KMS-11 (cell line): Measurements from ENCODE around the gene RBMX.

Experiments used
- H2AFZ ChIP-seq: fragments of 200-600 bp; sonication (generic); 2 replicates; pipeline ENCODE4 v1.6.1; 2016; ENCODE audit warnings: antibody characterized with exemption, mixed run types, low read depth
- H3K27ac ChIP-seq: fragments of 200-600 bp; sonication (generic); 2 replicates; pipeline ENCODE4 v1.6.1; 2016; ENCODE audit warnings: mild to moderate bottlenecking, mixed run types
- H3K27me3 ChIP-seq: fragments of 200-600 bp; sonication (generic); 2 replicates; pipeline ENCODE4 v1.6.1; 2017; ENCODE audit warnings: mild to moderate bottlenecking, low read depth, mixed run types, moderate library complexity; ENCODE audit not compliant: insufficient read depth
- H3K36me3 ChIP-seq: fragments of 200-600 bp; sonication (generic); 2 replicates; pipeline ENCODE4 v1.6.1; 2017; ENCODE audit warnings: mild to moderate bottlenecking, mixed run types; ENCODE audit not compliant: insufficient read depth
- H3K4me1 ChIP-seq: fragments of 200-600 bp; sonication (generic); 2 replicates; pipeline ENCODE4 v1.6.1; 2016; ENCODE audit warnings: mild to moderate bottlenecking, low read depth, mixed run types; ENCODE audit not compliant: poor library complexity, severe bottlenecking
- H3K4me2 ChIP-seq: fragments of 200-600 bp; sonication (generic); 2 replicates; pipeline ENCODE4 v1.7.0; 2016; ENCODE audit warnings: mild to moderate bottlenecking, mixed run types
- H3K4me3 ChIP-seq: fragments of 200-600 bp; sonication (generic); IDR thresholded peaks from 2 replicates; pipeline ENCODE4 v1.6.1; 2017; ENCODE audit warnings: low read depth, low read length, mixed read lengths; ENCODE audit not compliant: insufficient read depth
- H3K79me2 ChIP-seq: fragments of 200-600 bp; sonication (generic); 2 replicates; pipeline ENCODE4 v1.6.1; 2016; ENCODE audit warnings: low read depth, mixed run types; ENCODE audit not compliant: insufficient read depth
- H3K9ac ChIP-seq: fragments of 200-600 bp; sonication (generic); 2 replicates; pipeline ENCODE4 v1.6.1; 2016; ENCODE audit warnings: mild to moderate bottlenecking, mixed run types
- H4K20me1 ChIP-seq: fragments of 200-600 bp; sonication (generic); 2 replicates; pipeline ENCODE4 v1.6.1; 2016; ENCODE audit warnings: mild to moderate bottlenecking, mixed run types; ENCODE audit not compliant: insufficient read depth
- CTCF ChIP-seq: fragments of 200-600 bp; sonication (generic); conservative IDR thresholded peaks from 2 replicates; pipeline ENCODE4 v1.6.1; 2017; ENCODE audit warnings: low read depth, mild to moderate bottlenecking, antibody characterized with exemption, low read length, moderate library complexity, mixed read lengths

RBMX gene

DNA sequence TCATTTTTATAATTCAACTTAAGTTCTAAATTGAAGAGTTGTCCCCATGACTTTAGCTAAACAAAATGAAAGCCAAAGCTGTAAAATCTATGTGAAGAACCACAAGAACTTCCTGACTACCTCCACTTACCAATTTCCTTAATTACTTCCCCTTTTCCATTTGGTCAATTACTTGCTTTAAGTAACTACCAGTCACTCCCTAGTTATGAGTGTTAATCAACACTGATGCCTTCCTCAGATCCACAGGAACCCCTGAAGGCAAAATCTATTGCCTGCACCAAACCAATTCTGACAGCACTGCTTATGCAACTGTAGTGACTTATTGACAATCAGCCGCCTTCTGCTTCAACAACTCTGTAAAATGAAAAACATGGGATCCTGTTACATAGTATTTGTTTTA is 10.5 kb downstream of the RBMX start:
- H3K27ac ChIP-seq, result no peak overlapping the region
- no peaks in the 10 kb centered on the region for H3K27me3 ChIP-seq
- no peak overlapping the region for H3K4me2 ChIP-seq
- no peak overlapping the region for H2AFZ ChIP-seq
- no peak overlapping the region for H3K9ac ChIP-seq
- no peaks in the 10 kb centered on the region for H3K4me1 ChIP-seq
- 0 out of 2 replicates have a peak, but pooled peaks cover 4% of the 10 kb centered on the region for H4K20me1 ChIP-seq
- TF ChIP-seq CTCF, result no peak
- peaks cover 3% of the 10 kb centered on the region; the same call in 1 of the 2 replicates for H3K79me2 ChIP-seq
- H3K36me3 ChIP-seq, result peaks cover 11% of the 10 kb centered on the region; the same call in 1 of the 2 replicates
- H3K4me3 ChIP-seq, result no peak overlapping the region

GRCh38 chrX:136868283-136869055 is 12.1 kb downstream of the RBMX start:
- H4K20me1 ChIP-seq, result 0 out of 2 replicates have a peak, but pooled peaks cover 4% of the 10 kb centered on the region
- H3K79me2 ChIP-seq, result no peaks in the 10 kb centered on the region
- no peaks in the 10 kb centered on the region for H3K27me3 ChIP-seq
- H3K27ac ChIP-seq, result no peak overlapping the region
- no peak overlapping the region for H3K4me2 ChIP-seq
- H3K4me1 ChIP-seq, result peaks cover 2% of the 10 kb centered on the region
- H3K9ac ChIP-seq, result no peak overlapping the region
- H2AFZ ChIP-seq, result no peak overlapping the region
- H3K4me3 ChIP-seq, result no peak overlapping the region
- H3K36me3 ChIP-seq, result peaks cover 6% of the 10 kb centered on the region; the same call in 1 of the 2 replicates
- TF ChIP-seq CTCF, result no peak

DNA sequence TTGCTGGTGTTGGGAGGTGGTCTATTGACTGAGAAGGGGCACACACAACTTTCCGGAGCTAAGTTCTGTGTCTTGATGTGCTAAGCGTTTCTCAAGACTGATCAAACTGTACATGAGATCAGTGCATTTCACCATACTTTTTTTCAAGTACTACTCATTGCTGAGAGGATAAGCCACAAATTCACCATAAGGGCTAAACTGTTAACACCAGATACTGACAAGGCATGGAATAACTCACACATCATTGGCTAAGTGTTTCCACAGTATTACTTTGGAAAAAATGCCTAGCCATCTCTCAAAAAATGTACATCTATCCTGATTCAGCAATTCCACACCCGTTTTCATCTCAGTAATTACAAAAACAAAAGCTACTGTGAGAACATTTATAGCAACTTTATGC is 13.0 kb downstream of the RBMX start:
- H3K79me2 ChIP-seq, result no peaks in the 10 kb centered on the region
- H3K4me2 ChIP-seq, result no peak overlapping the region
- H3K4me3 ChIP-seq, result no peak overlapping the region
- H2AFZ ChIP-seq, result no peak overlapping the region
- no peaks in the 10 kb centered on the region for H3K27me3 ChIP-seq
- TF ChIP-seq CTCF, result no peak
- 0 out of 2 replicates have a peak, but pooled peaks cover 4% of the 10 kb centered on the region for H4K20me1 ChIP-seq
- no peaks in the 10 kb centered on the region for H3K36me3 ChIP-seq
- no peak overlapping the region for H3K9ac ChIP-seq
- H3K4me1 ChIP-seq, result peaks cover 3% of the 10 kb centered on the region
- H3K27ac ChIP-seq, result no peak overlapping the region

- no peaks in the 10 kb centered on the region for H3K79me2 ChIP-seq
- H3K36me3 ChIP-seq, result no peaks in the 10 kb centered on the region
- H4K20me1 ChIP-seq, result 0 out of 2 replicates have a peak, but pooled peaks cover 4% of the 10 kb centered on the region
- no peaks in the 10 kb centered on the region for H3K27me3 ChIP-seq
- no peak overlapping the region for H3K4me3 ChIP-seq
- no peak overlapping the region for H2AFZ ChIP-seq
- no peak for TF ChIP-seq CTCF
- H3K27ac ChIP-seq, result no peak overlapping the region
- H3K4me2 ChIP-seq, result no peak overlapping the region
- H3K9ac ChIP-seq, result no peak overlapping the region
- H3K4me1 ChIP-seq, result peaks cover 3% of the 10 kb centered on the region
These were observed 13.4 kb downstream of the RBMX start for GRCh38 chrX:136867096-136867491.
